ENCODE results near the gene RTL10. TPM values are rescaled to one million over a fixed set of nuclear protein-coding genes. Genes with fewer than 3 reads are reported as not detected.

The RTL10 gene
- total RNA-seq, 1 experiment from 2014 or later, result 26.7 TPM

DNA sequence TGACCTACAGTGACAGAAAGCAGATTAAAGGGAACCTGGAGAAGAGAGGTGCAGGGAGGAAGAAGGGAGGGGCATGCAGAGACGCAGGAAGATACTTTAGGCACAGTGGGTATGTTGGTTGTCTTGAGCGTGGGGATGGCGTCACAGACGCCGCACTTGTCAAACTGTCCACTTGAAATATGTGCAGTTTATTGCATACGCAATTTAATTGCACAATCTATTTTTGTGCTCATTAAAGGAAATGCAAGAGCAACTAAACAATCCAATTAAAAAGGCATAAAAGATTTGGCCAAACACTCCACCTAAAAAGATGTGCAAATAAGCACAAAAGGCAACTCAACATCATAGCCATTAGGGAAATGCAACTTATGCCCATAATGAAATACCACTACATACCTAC lies 16.8 kb downstream of the RTL10 start:
- intact Hi-C loops (cut with micrococcal nuclease; ENCODE audit: unreplicated experiment) (no loop called here), in situ Hi-C loops (cut with HindIII; ENCODE audit: low pct_unique_long_range_greater_than_20kb, low sequenced_read_pairs) (no loop called here)
- no peak for ATAC-seq
- Histone ChIP-seq H3K36me3 (ENCODE audit: control insufficient read depth, insufficient read depth, low read length) (no peaks in the 10 kb centered on the region), H3K27me3 (ENCODE audit: control insufficient read depth, insufficient read depth, low read length) (no peaks in the 10 kb centered on the region), H3K9me3 (ENCODE audit: control insufficient read depth, insufficient read depth, low read depth, low read length) (no peaks in the 10 kb centered on the region), H3K4me1 (ENCODE audit: control insufficient read depth, insufficient read depth, low read length) (peaks cover 3% of the 10 kb centered on the region; the same call in 1 of the 2 replicates), H3K4me3 (ENCODE audit: low read depth in 2 of 2, low read length in 2 of 2) (no peak overlapping the region), H3K27ac (ENCODE audit: low read length) (no peak overlapping the region)
- POLR2A ChIA-PET, result no interaction called here
- CTCF ChIA-PET, result no interaction called here
- TF ChIP-seq TCF7L2 (IDR thresholded peaks at IDR 0.05; ENCODE audit: low read depth, low read length) (no peak), SIN3A (IDR thresholded peaks at IDR 0.05; ENCODE audit: borderline replicate concordance, insufficient read depth, low read depth, low read length) (no peak), POLR2AphosphoS5 (IDR thresholded peaks at IDR 0.05; ENCODE audit: low read depth, low read length) (no peak)
- TF ChIP-seq, protein P1, sequence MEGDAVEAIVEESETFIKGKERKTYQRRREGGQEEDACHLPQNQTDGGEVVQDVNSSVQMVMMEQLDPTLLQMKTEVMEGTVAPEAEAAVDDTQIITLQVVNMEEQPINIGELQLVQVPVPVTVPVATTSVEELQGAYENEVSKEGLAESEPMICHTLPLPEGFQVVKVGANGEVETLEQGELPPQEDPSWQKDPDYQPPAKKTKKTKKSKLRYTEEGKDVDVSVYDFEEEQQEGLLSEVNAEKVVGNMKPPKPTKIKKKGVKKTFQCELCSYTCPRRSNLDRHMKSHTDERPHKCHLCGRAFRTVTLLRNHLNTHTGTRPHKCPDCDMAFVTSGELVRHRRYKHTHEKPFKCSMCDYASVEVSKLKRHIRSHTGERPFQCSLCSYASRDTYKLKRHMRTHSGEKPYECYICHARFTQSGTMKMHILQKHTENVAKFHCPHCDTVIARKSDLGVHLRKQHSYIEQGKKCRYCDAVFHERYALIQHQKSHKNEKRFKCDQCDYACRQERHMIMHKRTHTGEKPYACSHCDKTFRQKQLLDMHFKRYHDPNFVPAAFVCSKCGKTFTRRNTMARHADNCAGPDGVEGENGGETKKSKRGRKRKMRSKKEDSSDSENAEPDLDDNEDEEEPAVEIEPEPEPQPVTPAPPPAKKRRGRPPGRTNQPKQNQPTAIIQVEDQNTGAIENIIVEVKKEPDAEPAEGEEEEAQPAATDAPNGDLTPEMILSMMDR (IDR thresholded peaks at IDR 0.05), result no peak
- TF ChIP-seq, protein P2, sequence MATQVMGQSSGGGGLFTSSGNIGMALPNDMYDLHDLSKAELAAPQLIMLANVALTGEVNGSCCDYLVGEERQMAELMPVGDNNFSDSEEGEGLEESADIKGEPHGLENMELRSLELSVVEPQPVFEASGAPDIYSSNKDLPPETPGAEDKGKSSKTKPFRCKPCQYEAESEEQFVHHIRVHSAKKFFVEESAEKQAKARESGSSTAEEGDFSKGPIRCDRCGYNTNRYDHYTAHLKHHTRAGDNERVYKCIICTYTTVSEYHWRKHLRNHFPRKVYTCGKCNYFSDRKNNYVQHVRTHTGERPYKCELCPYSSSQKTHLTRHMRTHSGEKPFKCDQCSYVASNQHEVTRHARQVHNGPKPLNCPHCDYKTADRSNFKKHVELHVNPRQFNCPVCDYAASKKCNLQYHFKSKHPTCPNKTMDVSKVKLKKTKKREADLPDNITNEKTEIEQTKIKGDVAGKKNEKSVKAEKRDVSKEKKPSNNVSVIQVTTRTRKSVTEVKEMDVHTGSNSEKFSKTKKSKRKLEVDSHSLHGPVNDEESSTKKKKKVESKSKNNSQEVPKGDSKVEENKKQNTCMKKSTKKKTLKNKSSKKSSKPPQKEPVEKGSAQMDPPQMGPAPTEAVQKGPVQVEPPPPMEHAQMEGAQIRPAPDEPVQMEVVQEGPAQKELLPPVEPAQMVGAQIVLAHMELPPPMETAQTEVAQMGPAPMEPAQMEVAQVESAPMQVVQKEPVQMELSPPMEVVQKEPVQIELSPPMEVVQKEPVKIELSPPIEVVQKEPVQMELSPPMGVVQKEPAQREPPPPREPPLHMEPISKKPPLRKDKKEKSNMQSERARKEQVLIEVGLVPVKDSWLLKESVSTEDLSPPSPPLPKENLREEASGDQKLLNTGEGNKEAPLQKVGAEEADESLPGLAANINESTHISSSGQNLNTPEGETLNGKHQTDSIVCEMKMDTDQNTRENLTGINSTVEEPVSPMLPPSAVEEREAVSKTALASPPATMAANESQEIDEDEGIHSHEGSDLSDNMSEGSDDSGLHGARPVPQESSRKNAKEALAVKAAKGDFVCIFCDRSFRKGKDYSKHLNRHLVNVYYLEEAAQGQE (IDR thresholded peaks at IDR 0.05; ENCODE audit: insufficient read depth in 1 of 2, low read depth in 2 of 2, low read length in 1 of 2), result no peak
- no TSS peak for BruUV-seq (replicated peaks)
- no peak for DNase-seq (ENCODE audit: low read depth, low spot score)

DNA sequence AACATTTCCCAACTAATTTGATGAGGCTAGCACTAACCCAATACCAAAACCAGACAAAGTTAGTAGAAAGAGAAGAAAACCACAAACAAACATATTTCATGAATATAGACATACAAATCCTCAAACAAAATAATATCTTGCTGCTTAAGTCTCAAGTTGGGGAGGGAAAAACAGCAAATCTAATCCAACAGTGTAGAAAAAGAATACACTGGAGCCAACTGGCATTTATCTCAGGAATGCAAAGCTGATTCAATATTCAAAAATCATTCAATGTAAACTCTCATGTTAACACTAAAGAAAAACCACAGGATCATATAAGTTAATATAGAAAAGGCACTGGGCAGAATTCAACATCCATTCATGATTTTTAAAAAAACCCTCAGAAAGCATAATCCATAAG lies 18.2 kb downstream of the RTL10 start:
- H3K36me3 ChIP-seq (ENCODE audit: control insufficient read depth, insufficient read depth, low read length), result no peaks in the 10 kb centered on the region
- DNase-seq (ENCODE audit: low read depth, low spot score) (no peak), ATAC-seq (no peak)
- in situ Hi-C loops (cut with HindIII; ENCODE audit: low pct_unique_long_range_greater_than_20kb, low sequenced_read_pairs) (no loop called here), intact Hi-C loops (cut with micrococcal nuclease; ENCODE audit: unreplicated experiment) (no loop called here)
- TF ChIP-seq POLR2AphosphoS5 (IDR thresholded peaks at IDR 0.05; ENCODE audit: low read depth, low read length), result no peak
- TF ChIP-seq, protein P2 (IDR thresholded peaks at IDR 0.05; ENCODE audit: insufficient read depth in 1 of 2, low read depth in 2 of 2, low read length in 1 of 2), result no peak
- TF ChIP-seq, protein P1 (IDR thresholded peaks at IDR 0.05), result no peak
- TF ChIP-seq TCF7L2 (IDR thresholded peaks at IDR 0.05; ENCODE audit: low read depth, low read length), result no peak
- TF ChIP-seq SIN3A (IDR thresholded peaks at IDR 0.05; ENCODE audit: borderline replicate concordance, insufficient read depth, low read depth, low read length), result no peak
- no peaks in the 10 kb centered on the region for H3K9me3 ChIP-seq (ENCODE audit: control insufficient read depth, insufficient read depth, low read depth, low read length)
- ChIA-PET CTCF (interaction anchor here (0.6 kb wide), 1 partner anchor 1877 kb away, joined by 5 read pairs; no protein-coding TSS in a partner anchor), POLR2A (no interaction called here)
- no peak overlapping the region for H3K4me3 ChIP-seq (ENCODE audit: low read depth in 2 of 2, low read length in 2 of 2)
- no TSS peak for BruUV-seq (replicated peaks)
- H3K4me1 ChIP-seq (ENCODE audit: control insufficient read depth, insufficient read depth, low read length), result peaks cover 3% of the 10 kb centered on the region; the same call in 1 of the 2 replicates
- H3K27ac ChIP-seq (ENCODE audit: low read length), result no peak overlapping the region
- H3K27me3 ChIP-seq (ENCODE audit: control insufficient read depth, insufficient read depth, low read length), result no peaks in the 10 kb centered on the region
